ENCODE results near the gene NRAS.
A peak's percentile ranks its signal among the peaks of the same experiment; 100 is the strongest.

NRAS gene

GRCh38 chr1:114735479-114735878, 18.9 kb upstream of the NRAS start:
- no peak for DNase-seq
- in situ Hi-C loops (cut with HindIII; ENCODE audit: low pct_ligation_motif_present, low pct_unique_long_range_greater_than_20kb, low sequenced_read_pairs) = no loop called here

GRCh38 chr1:114729782-114730181, 13.2 kb upstream of the NRAS start:
- in situ Hi-C loops (cut with HindIII; ENCODE audit: low pct_ligation_motif_present, low pct_unique_long_range_greater_than_20kb, low sequenced_read_pairs) = no loop called here
- no peak for DNase-seq

- in situ Hi-C loops (cut with HindIII; ENCODE audit: low pct_ligation_motif_present, low pct_unique_long_range_greater_than_20kb, low sequenced_read_pairs) = no loop called here
- no peak for DNase-seq
Measured at GRCh38 chr1:114728553-114728952, 12.0 kb upstream of the NRAS start.

- no peak for DNase-seq
- in situ Hi-C loops (cut with HindIII; ENCODE audit: low pct_ligation_motif_present, low pct_unique_long_range_greater_than_20kb, low sequenced_read_pairs) = no loop called here
Measured at GRCh38 chr1:114725230-114725629, 8.7 kb upstream of the NRAS start.

- in situ Hi-C loops (cut with HindIII; ENCODE audit: low pct_ligation_motif_present, low pct_unique_long_range_greater_than_20kb, low sequenced_read_pairs) = no loop called here
- DNase-seq = no peak
Measured at GRCh38 chr1:114723915-114724314, 7.3 kb upstream of the NRAS start.

GRCh38 chr1:114723457-114723856, 6.9 kb upstream of the NRAS start:
- no peak for DNase-seq
- in situ Hi-C loops (cut with HindIII; ENCODE audit: low pct_ligation_motif_present, low pct_unique_long_range_greater_than_20kb, low sequenced_read_pairs) = no loop called here

- no peak for DNase-seq
- in situ Hi-C loops (cut with HindIII; ENCODE audit: low pct_ligation_motif_present, low pct_unique_long_range_greater_than_20kb, low sequenced_read_pairs) = no loop called here
Measured at GRCh38 chr1:114720492-114720891, 3.9 kb upstream of the NRAS start.

- in situ Hi-C loops (cut with HindIII; ENCODE audit: low pct_ligation_motif_present, low pct_unique_long_range_greater_than_20kb, low sequenced_read_pairs) = no loop called here
- peak; percentile 16 for DNase-seq
Measured at GRCh38 chr1:114719424-114719787, 2.8 kb upstream of the NRAS start.

GRCh38 chr1:114718661-114719423, 2.3 kb upstream of the NRAS start:
- in situ Hi-C loops (cut with HindIII; ENCODE audit: low pct_ligation_motif_present, low pct_unique_long_range_greater_than_20kb, low sequenced_read_pairs) = no loop called here
- peak; percentile 33 for DNase-seq

- peak; percentile 1 for DNase-seq
- in situ Hi-C loops (cut with HindIII; ENCODE audit: low pct_ligation_motif_present, low pct_unique_long_range_greater_than_20kb, low sequenced_read_pairs) = no loop called here
Measured at GRCh38 chr1:114715952-114716303, 643 bp downstream of the NRAS start.

- no peak for DNase-seq
- in situ Hi-C loops (cut with HindIII; ENCODE audit: low pct_ligation_motif_present, low pct_unique_long_range_greater_than_20kb, low sequenced_read_pairs) = no loop called here
Measured at GRCh38 chr1:114712977-114713376, 3.6 kb downstream of the NRAS start.

- in situ Hi-C loops (cut with HindIII; ENCODE audit: low pct_ligation_motif_present, low pct_unique_long_range_greater_than_20kb, low sequenced_read_pairs) = no loop called here
- no peak for DNase-seq
Measured at GRCh38 chr1:114710360-114710759, 6.2 kb downstream of the NRAS start.

- in situ Hi-C loops (cut with HindIII; ENCODE audit: low pct_ligation_motif_present, low pct_unique_long_range_greater_than_20kb, low sequenced_read_pairs) = no loop called here
- no peak for DNase-seq
Measured at GRCh38 chr1:114707604-114708003, 9.0 kb downstream of the NRAS start.

- in situ Hi-C loops (cut with HindIII; ENCODE audit: low pct_ligation_motif_present, low pct_unique_long_range_greater_than_20kb, low sequenced_read_pairs) = no loop called here
- no peak for DNase-seq
Measured at GRCh38 chr1:114703242-114703641, 13.3 kb downstream of the NRAS start.

GRCh38 chr1:114702737-114703136, 13.8 kb downstream of the NRAS start:
- in situ Hi-C loops (cut with HindIII; ENCODE audit: low pct_ligation_motif_present, low pct_unique_long_range_greater_than_20kb, low sequenced_read_pairs) = no loop called here

GRCh38 chr1:114701931-114702330, 14.6 kb downstream of the NRAS start:
- DNase-seq = no peak
- in situ Hi-C loops (cut with HindIII; ENCODE audit: low pct_ligation_motif_present, low pct_unique_long_range_greater_than_20kb, low sequenced_read_pairs) = no loop called here

More at GRCh38 chr1:114702737-114703136, 13.8 kb downstream of the NRAS start:
- no peak for DNase-seq

- DNase-seq = no peak
- in situ Hi-C loops (cut with HindIII; ENCODE audit: low pct_ligation_motif_present, low pct_unique_long_range_greater_than_20kb, low sequenced_read_pairs) = no loop called here
Measured at GRCh38 chr1:114700036-114700600, 16.5 kb downstream of the NRAS start.

- in situ Hi-C loops (cut with HindIII; ENCODE audit: low pct_ligation_motif_present, low pct_unique_long_range_greater_than_20kb, low sequenced_read_pairs) = no loop called here
- no peak for DNase-seq
Measured at GRCh38 chr1:114696810-114697209, 19.8 kb downstream of the NRAS start.

GRCh38 chr1:114695430-114696058, 21.0 kb downstream of the NRAS start, which contains the start of gene AMPD1:
AMPD1 (minus strand) TSS chr1:114695546; CDS start chr1:114695471, 75 bp downstream.
- in situ Hi-C loops (cut with HindIII; ENCODE audit: low pct_ligation_motif_present, low pct_unique_long_range_greater_than_20kb, low sequenced_read_pairs) = no loop called here
- no peak for DNase-seq

Measured in ACHN (cell line).